Islet precursor cell (in vitro differentiated cells): ENCODE measurements around the gene FAM107A.
"Not testable (repeated sequence)": the region's sequence is repeated elsewhere in the genome, so short reads cannot be mapped to it uniquely, and the experiment has no call there.

Experiments used
- DNase-seq: peaks from one replicate; pipeline ENCODE4 v3.0.0-alpha.2; 2018

The FAM107A gene

DNA sequence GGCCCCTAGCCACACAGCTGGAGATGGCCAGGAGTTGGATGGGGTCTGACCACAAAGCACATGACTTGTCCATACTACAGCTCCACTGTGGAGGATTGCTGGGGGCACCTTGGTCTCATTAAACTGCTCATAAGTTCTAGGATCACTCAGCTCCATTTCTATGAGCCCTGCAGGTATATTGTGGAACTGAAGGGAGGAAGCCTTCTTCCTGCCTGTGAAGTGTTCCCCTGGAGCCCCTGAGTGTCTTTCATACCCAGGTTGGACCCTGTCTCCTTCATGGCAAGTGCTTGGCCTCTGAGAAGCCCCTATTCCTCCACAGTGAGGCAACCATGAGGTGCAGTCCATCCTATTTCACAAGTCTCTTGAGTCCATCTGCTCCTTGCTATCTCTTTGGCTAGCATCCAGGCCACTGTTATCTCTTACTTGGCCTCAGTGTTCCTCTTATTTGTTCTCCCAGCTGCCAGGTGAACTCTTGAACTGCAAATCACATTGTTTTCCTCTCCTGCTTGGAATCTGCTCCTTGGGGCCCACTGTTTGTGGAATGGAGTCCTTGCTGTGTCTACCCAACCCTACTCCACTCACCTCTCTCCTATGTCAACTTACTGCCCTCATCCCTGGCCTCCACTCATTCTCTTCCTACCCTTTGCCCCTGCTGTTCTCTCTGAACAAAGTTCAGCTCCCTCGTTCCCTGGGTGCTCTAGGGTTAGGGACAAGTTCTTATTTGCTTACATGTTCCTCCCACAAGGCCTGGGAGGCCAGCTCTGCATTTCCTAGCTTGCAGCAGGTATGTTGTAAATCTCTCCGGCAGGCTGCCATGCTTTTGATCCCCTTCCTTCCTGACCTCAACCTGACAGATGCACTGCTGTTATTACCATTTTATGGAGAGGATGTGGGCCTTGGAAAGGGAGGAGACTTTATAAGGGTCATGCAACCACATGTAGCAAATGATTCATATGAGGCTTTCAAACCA is 41.4 kb downstream of the FAM107A start:
- peak; percentile 44 for DNase-seq

- DNase-seq = peak; percentile 46
These were observed 42.3 kb downstream of the FAM107A start for GRCh38 chr3:58534592-58535494.

GRCh38 chr3:58532794-58533220 is 44.4 kb downstream of the FAM107A start:
- peak; percentile 92 for DNase-seq

DNA sequence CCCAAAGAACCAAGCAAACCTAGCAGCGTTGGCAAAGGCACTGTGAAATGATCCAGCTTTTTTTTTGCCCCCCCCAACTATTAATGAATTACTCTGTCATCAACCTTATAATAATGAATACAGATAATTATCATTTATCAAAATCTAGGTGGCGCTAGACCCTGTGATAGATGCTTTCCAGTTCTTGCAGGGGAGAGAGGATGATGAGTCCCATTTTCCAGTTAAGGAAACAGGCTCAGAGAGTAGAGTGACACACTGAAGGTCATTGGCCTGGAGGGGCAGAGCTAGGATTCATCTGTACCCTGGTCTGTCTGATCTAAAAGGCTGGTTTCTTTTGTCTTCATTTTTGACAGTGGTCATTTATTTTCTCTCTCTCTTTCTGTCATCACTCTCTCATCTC is 45.2 kb downstream of the FAM107A start:
- no peak for DNase-seq

- no peak for DNase-seq
These were observed 45.6 kb downstream of the FAM107A start for GRCh38 chr3:58531555-58531954.

GRCh38 chr3:58530354-58530865 is 46.8 kb downstream of the FAM107A start:
- peak; percentile 52 for DNase-seq

DNA sequence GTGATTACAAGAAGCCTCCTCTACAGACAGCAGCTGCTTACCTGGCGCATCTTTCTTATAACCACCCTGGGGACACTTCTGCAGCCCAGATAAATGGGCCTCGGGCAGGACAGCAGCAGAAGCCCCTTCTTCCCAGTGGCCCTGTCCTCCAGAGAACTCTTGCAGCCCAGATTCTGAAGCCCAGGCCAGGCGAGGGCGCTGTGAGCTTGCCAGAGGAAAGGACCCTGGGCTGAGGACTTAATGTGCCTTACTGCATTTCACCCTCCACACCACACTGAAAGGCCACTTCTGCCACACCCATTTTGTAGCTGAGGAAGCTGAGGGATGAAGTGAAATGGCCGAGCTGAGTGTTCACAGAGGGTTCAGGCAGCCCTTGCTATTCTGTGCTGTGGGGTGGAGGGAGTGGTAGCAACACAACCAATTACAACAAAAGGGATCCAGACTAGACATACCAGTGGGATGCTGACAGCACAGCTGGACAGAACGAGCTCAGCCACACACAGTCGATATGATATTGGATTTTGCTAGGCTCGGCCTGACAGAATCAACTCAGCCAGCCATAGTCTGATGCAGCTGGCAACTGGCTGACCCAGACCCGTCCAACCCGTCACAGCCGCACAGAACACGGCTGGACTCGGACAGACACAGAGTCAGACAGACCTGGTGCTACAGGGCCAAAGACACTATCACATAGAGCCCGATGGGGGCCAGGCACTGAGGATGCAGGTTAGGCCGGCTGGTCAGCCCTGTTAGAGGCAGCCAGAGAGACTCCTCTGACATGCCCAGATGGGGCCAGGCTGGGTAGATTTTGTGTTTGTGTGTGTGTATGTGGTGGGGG is 47.5 kb downstream of the FAM107A start:
- peak; percentile 90 for DNase-seq

GRCh38 chr3:58528629-58529028 is 48.6 kb downstream of the FAM107A start:
- DNase-seq = peak; percentile 49

- DNase-seq = not testable (repeated sequence)
These were observed 49.8 kb downstream of the FAM107A start for GRCh38 chr3:58527440-58527839.

DNA sequence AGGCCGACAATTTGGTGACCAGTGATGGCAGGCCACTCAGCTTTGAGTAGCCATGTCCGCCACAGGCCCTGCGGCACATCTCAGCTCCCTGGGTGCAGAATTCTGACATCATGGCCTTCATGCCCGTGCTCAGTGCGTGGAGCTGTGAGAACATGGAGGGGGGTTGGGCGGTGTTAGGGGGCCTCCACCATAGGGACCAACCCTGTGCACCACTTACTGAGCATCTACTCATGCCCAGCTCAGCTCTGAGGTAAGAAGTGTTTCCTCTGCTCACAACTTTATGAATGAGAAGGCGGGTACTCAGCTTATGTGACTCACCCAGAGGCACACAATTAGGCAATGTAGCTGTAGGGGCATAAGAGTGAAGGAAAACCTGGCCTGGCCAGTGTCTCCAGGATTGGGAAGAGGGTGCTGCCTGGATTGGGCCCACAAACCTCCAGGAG is 50.7 kb downstream of the FAM107A start:
- DNase-seq = peak; percentile 71

DNA sequence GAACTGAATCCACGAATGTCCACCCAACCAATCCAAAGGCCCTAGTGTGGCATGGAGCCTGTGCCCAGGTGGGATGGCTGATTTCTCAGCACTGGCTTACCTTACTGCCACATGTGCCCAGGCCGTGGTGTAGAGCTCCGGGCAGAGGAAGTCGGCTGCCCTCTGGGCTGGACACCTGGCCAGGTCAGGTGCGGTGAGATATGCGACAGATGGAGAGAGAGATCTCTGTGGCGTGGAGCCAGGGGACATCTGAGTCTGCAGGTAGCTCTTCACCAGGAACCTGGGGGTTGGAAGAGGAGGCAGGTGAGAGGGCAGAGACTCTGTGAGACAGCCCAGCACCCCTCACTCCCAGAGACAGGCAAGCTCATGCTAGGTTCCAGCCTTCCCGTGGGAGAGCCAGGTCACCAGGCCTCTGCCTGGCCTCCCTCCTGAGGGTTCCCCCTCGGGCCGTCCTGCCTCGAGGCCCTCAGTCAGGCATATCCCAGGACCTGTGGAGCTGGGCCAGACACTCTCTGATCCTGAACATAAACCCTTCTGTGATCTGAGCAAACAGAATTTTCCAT is 52.8 kb downstream of the FAM107A start:
- DNase-seq = peak; percentile 46

DNA sequence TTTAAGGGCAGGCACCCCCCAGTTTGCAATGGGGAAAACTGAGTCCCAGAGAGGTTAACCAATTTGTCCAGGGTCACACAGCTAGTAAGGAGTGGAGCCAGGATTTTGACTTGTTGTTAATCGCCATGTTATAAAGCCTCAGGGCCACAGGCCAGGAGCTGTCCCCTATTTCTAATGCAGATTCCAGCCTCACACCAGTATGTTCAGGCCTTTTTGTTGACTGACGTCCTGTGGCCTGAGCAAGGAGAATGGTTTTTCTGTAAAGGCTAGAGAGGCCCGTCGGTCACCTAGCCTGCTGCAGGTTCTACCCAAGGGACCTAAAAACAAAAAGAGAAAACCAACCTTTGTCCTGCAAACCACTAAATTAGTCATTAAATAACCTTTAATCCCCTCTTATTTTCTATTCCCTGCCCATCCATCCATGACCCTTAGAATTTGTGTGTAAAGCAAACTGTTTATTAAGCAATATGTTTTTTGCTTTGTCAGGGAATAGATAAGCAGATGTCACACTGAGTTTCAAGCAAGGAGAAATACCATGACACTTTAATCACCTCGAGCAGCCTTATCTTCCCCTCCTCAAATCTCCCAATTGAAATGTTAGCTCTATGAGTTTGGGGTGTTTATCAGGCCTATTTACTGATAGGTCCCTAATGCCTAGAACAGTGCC is 54.3 kb downstream of the FAM107A start:
- DNase-seq = peak; percentile 49

DNA sequence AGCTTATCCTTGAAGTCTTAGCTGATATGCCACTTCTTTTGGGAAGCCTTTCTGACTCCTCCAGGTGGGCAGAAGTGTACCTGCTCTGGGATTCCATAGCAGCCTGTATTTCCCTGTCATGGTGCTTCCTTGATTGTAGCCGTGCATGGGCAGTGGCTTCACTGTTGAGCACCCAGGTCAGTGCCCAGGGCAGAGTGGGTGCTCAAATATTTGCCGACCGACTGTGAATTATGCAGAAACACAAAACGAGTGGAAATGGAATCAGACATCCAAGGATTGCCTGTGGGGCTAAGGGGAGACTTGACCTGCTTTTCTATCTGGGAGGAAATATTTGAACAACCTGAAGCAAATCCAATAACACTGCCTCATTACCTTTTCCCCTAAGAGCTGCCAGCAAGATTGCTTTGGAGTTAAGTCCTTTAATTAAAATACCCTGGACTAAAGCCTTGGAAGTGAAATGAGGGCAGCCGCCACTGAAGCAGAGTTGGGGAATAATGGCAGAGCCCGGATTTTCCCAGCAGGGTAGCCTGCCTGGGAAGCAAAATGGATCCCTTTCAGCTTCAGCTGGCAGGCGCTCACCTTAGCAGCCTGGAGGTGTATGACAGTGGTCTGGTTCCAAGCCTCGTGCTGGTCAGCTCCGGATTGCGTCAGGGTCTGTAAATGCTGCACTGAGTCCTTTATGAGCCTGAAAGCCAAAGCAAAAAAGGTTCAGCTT is 55.1 kb downstream of the FAM107A start:
- peak; percentile 86 for DNase-seq

GRCh38 chr3:58521336-58521670 is 55.9 kb downstream of the FAM107A start:
- DNase-seq = no peak

DNA sequence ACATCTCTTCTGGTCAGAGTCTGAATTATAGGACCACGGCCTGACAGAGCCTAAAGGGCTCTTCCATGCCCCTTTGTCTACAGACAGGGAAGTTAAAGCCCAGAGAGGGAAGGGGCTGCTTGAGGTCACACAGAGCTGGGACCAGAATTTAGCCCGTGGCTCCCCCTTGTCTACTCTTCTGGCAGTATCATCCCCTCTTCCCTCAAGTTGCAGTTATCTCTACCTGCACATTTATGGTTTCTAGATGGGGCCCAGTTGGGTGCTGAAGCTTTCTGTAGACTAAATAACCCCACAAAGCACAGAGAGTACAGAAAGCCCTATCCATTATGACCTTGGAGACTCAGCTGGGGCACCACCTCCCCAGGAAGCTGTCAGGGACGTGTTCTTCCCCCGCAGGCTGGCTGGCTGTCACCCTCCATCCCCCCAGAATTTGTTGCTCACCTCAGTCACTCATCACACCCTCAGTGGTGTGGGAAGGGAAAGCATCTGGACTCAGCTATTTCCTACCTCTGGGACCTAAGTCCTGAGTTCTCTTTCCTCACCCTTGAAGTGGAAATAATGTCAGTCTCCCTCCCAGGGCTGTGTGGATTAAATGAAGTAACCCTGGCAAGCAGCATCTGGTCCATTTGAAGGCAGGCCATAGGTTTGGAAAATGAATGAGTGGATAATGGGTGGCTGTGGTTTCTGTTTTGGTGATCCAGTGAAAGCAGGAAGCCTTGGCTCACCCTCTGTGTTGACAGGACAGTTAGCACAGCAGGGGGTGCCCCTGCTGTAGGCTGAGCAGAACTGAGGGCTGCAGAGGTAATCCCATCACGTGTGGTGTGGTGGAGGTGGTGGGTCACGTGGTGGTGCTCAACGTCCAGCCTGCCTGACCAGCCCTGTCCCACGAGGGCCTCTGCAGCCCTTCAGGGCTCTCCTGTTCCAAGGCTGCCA is 56.5 kb downstream of the FAM107A start:
- peak; percentile 51 for DNase-seq

GRCh38 chr3:58519668-58520402 is 57.4 kb downstream of the FAM107A start:
- peak; percentile 38 for DNase-seq

DNA sequence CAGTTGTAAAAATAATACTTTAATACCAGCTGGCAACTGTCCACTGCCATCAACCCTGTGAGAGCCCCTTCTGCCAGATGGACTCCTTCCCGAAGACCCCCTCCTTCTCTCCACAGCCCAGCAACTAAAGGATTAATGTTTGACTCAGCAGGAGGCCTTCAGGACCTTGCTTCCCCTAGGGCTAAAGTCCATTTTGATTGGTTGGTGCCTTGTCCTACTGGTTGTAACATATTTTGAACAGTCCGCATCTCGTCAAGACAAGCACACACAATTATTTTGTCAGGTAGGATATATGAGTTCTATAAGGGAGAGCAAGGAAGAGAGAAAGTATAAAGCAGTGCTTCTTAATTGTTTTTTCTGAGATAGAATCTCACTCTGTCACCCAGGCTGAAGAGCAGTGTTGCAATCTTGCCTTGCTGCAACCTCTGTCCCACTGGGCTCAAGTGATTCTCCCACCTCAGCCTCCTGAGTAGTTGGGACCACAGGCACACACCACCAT is 58.9 kb downstream of the FAM107A start:
- DNase-seq = peak; percentile 51

DNA sequence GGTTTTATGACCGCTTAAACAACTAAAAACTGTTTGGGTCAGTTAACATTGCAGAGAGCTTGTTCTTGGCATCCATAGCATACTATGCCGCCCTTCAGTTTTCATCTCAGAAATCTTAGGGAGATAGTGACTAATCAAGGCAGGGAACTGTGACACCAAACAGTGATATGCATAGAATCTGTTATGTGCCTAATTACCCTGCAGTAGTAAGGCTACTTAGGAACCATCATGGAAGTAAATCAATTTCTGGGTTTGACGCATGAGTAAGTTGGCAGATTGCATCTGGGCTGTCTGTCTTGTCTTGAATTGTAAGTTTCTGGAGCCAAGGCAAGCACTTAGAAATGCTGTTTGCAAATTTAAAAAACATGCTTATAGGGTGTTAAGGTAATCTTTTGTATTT is 62.8 kb downstream of the FAM107A start:
- peak; percentile 7 for DNase-seq
